ENCODE results near the gene RAD51AP1.

The RAD51AP1 gene

GRCh38 chr12:4588916-4589315, 50.2 kb downstream of the RAD51AP1 start:
- no peak for DNase-seq (ENCODE audit: extremely low read depth in 1 of 2, low read depth in 1 of 2)

GRCh38 chr12:4589941-4590340, 51.3 kb downstream of the RAD51AP1 start:
- DNase-seq (ENCODE audit: extremely low read depth in 1 of 2, low read depth in 1 of 2) = no peak

GRCh38 chr12:4591180-4591687, 52.5 kb downstream of the RAD51AP1 start:
- no peak for DNase-seq (ENCODE audit: extremely low read depth in 1 of 2, low read depth in 1 of 2)

GRCh38 chr12:4595881-4596280, 57.2 kb downstream of the RAD51AP1 start:
- DNase-seq (ENCODE audit: extremely low read depth in 1 of 2, low read depth in 1 of 2) = no peak

- DNase-seq (ENCODE audit: extremely low read depth in 1 of 2, low read depth in 1 of 2) = no peak
Measured at GRCh38 chr12:4603421-4603820, 64.7 kb downstream of the RAD51AP1 start.

DNA sequence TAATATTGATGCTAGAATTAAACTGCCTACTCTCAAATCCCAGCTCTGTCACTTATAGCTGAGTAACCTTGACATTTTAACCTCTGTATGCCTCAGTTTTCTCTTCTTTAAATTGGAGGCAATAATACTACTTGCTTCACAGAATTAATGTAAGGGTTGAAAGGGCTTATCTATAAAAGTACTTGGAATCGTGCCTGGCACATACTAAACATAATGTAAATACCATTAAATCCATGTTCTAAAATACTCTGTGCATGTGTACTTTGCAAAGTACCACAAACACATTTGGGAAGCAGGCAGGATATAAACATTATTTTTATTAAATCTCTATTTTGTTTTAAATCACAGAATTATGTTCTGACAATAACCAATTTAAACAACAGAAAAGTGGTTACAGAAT, 65.3 kb downstream of the RAD51AP1 start:
- no peak for DNase-seq (ENCODE audit: extremely low read depth in 1 of 2, low read depth in 1 of 2)

GRCh38 chr12:4604684-4605193, 66.0 kb downstream of the RAD51AP1 start:
- DNase-seq (ENCODE audit: extremely low read depth in 1 of 2, low read depth in 1 of 2) = peak; percentile 42 to 62

DNA sequence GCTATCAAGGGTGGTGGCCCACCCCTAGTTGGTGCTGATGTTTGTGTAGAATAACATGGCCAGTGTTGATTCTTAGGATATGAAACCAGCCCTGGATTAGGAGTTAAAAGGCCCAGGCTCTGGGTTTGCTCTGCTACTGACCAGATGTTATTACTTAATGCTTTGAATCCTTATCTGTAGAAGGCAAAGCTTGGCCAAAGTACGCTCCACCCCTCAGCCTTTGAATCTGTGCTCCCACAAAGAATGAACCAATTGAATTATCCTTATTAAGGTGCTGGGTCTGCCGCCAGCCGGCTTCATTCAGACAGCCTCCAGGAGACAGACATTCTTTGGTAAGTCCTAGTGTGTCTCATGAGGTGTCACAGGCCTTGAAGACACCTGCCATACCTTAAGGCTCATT, 68.4 kb downstream of the RAD51AP1 start:
- no peak for DNase-seq (ENCODE audit: extremely low read depth in 1 of 2, low read depth in 1 of 2)

DNA sequence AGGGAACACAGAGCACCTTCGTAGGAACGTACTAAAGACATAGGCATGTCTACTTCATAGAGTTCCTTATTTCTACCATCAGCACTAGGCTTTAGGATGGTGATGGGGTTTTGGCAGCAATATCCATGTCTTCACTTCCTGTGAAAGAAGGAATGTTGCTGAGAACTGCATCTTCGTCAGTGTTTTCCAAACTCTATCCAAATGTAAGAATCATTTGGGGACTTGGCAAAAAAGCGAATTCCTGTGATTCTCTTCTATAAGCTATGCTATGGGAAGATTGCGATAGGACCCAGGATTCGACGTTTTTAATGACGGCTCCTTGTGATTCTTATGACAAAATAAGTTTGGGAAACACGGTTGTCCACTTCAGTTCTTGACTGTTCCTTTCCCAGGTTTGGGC, 70.4 kb downstream of the RAD51AP1 start:
- DNase-seq (ENCODE audit: extremely low read depth in 1 of 2, low read depth in 1 of 2) = no peak

Data from activated CD8-positive, alpha-beta memory T cell treated with anti-CD3 and anti-CD28 coated beads for 1 hour (primary cell).